Neural progenitor cell (in vitro differentiated cells): Measurements from ENCODE around the gene PKNOX1. TPM values are rescaled to one million over a fixed set of nuclear protein-coding genes. Genes with fewer than 3 reads are reported as not detected.
"Not testable (repeated sequence)": the region's sequence is repeated elsewhere in the genome, so short reads cannot be mapped to it uniquely, and the experiment has no call there.

Source experiments
- DNase-seq: peaks from one replicate; pipeline ENCODE4 v3.0.0-alpha.2; 2016; ENCODE audit warnings: low spot score
- H2AFZ ChIP-seq: fragments of 200-600 bp; sonication (generic); replicated peaks from 2 replicates; pipeline ENCODE4 v1.6.1; 2016; ENCODE audit warnings: antibody characterized with exemption
- H3F3A ChIP-seq: fragments of 200-600 bp; sonication (generic); 2 replicates; pipeline ENCODE4 v1.6.1; 2016; ENCODE audit warnings: antibody characterized with exemption, low read depth
- H3K27ac ChIP-seq: fragments of 200-600 bp; sonication (generic); 2 replicates; pipeline ENCODE4 v1.5.1; 2016; ENCODE audit warnings: mild to moderate bottlenecking
- H3K27me3 ChIP-seq: fragments of 200-600 bp; sonication (generic); 2 replicates; pipeline ENCODE4 v1.6.1; 2016; ENCODE audit warnings: mild to moderate bottlenecking, moderate library complexity
- H3K36me3 ChIP-seq: fragments of 200-600 bp; sonication (generic); 2 replicates; pipeline ENCODE4 v1.5.1; 2016
- H3K4me1 ChIP-seq: fragments of 200-600 bp; sonication (generic); 2 replicates; pipeline ENCODE4 v1.6.1; 2016; ENCODE audit warnings: mixed run types
- H3K4me2 ChIP-seq: fragments of 200-600 bp; sonication (generic); 2 replicates; pipeline ENCODE4 v1.6.1; 2016
- H3K4me3 ChIP-seq: fragments of 200-600 bp; sonication (generic); 2 replicates; pipeline ENCODE4 v1.5.1; 2016
- H3K79me2 ChIP-seq: fragments of 200-600 bp; sonication (generic); 2 replicates; pipeline ENCODE4 v1.6.1; 2016; ENCODE audit warnings: low read depth
- H3K9ac ChIP-seq: fragments of 200-600 bp; sonication (generic); 2 replicates; pipeline ENCODE4 v1.6.1; 2016
- H3K9me3 ChIP-seq: fragments of 200-600 bp; sonication (generic); 2 replicates; pipeline ENCODE4 v1.5.1; 2016; ENCODE audit warnings: low read depth
- H4K20me1 ChIP-seq: fragments of 200-600 bp; sonication (generic); 2 replicates; pipeline ENCODE4 v1.6.1; 2016; ENCODE audit warnings: low read depth
- H3K27ac Mint-ChIP-seq: 3 replicates; pipeline ENCODE4 v1.8.0; 2021; ENCODE audit warnings: mixed read lengths
- H3K27me3 Mint-ChIP-seq: 2 replicates; pipeline ENCODE4 v1.8.0; 2022; ENCODE audit warnings: low read depth, mild to moderate bottlenecking, inconsistent platforms, moderate library complexity, mixed read lengths; ENCODE audit not compliant: insufficient read depth
- H3K36me3 Mint-ChIP-seq: 3 replicates; pipeline ENCODE4 v1.8.0; 2021; ENCODE audit warnings: mixed read lengths
- H3K4me1 Mint-ChIP-seq: 3 replicates; pipeline ENCODE4 v1.8.0; 2021; ENCODE audit warnings: mixed read lengths
- H3K4me3 Mint-ChIP-seq: 3 replicates; pipeline ENCODE4 v1.8.0; 2021; ENCODE audit warnings: mild to moderate bottlenecking, moderate library complexity, mixed read lengths
- H3K9me3 Mint-ChIP-seq: 3 replicates; pipeline ENCODE4 v1.8.0; 2020; ENCODE audit warnings: mixed read lengths
- EZH2 ChIP-seq: fragments of 200-600 bp; sonication (generic); IDR thresholded peaks from 2 replicates; pipeline ENCODE4 v1.6.1; 2017; ENCODE audit warnings: antibody characterized with exemption, mild to moderate bottlenecking, moderate library complexity
- EZH2phosphoT487 ChIP-seq: fragments of 200-600 bp; sonication (generic); IDR thresholded peaks from 2 replicates; pipeline ENCODE4 v1.6.1; 2017; ENCODE audit warnings: antibody characterized with exemption
- total RNA-seq: library from RNA; depleted of rRNA; stranded (reverse); fragments of >200 nt; gene quantifications from 2 replicates; pipeline ENCODE4 v1.2.3, GENCODE V29; 2015; ENCODE audit warnings: low replicate concordance
- TF ChIP-seq, protein P1 (sequence below): fragments of 200-600 bp; sonication (generic); IDR thresholded peaks from 2 replicates; pipeline ENCODE4 v1.5.1; 2017; ENCODE audit warnings: antibody characterized with exemption, mild to moderate bottlenecking

Gene PKNOX1
- total RNA-seq, 1 donor from 2014 or later, result 11.0 TPM

DNA sequence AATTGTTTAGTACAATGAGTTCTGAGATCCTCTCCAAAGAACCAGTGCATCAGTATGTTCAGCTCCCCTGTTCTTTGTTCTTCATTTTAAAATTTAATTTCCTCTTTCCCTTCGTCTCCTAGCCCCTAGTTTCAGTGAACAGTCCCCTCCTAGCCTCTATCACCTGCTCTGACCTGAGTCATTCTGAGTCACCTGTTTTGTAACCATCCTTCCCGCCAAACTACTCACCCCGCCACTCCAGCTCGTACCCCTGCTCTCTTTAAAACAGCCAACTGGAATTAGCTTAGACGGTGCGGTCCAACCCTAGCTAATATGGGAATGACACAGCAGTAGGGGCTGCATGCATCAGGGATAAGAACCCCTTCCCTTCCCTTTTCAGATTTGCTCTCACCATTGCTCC, 32.1 kb upstream of the PKNOX1 start:
- Mint-ChIP-seq H3K27me3 (peaks cover 4% of the 10 kb centered on the region), H3K36me3 (no peaks in the 10 kb centered on the region), H3K9me3 (no peaks in the 10 kb centered on the region), H3K4me1 (peaks cover 4% of the 10 kb centered on the region), H3K4me3 (no peak overlapping the region), H3K27ac (no peak overlapping the region)
- Histone ChIP-seq H3F3A (peaks cover 12% of the 10 kb centered on the region), H3K9me3 (no peaks in the 10 kb centered on the region), H3K4me1 (peaks cover 6% of the 10 kb centered on the region), H4K20me1 (no peaks in the 10 kb centered on the region), H3K9ac (no peak overlapping the region), H3K4me2 (no peak overlapping the region), H3K27me3 (no peaks in the 10 kb centered on the region), H3K36me3 (no peaks in the 10 kb centered on the region), H3K4me3 (no peak overlapping the region), H3K27ac (no peak overlapping the region), H3K79me2 (no peaks in the 10 kb centered on the region), H2AFZ (no peak overlapping the region)
- no peak for DNase-seq
- TF ChIP-seq, protein P1, sequence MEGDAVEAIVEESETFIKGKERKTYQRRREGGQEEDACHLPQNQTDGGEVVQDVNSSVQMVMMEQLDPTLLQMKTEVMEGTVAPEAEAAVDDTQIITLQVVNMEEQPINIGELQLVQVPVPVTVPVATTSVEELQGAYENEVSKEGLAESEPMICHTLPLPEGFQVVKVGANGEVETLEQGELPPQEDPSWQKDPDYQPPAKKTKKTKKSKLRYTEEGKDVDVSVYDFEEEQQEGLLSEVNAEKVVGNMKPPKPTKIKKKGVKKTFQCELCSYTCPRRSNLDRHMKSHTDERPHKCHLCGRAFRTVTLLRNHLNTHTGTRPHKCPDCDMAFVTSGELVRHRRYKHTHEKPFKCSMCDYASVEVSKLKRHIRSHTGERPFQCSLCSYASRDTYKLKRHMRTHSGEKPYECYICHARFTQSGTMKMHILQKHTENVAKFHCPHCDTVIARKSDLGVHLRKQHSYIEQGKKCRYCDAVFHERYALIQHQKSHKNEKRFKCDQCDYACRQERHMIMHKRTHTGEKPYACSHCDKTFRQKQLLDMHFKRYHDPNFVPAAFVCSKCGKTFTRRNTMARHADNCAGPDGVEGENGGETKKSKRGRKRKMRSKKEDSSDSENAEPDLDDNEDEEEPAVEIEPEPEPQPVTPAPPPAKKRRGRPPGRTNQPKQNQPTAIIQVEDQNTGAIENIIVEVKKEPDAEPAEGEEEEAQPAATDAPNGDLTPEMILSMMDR, result no peak
- no peak for TF ChIP-seq EZH2
- no peak for TF ChIP-seq EZH2phosphoT487

DNA sequence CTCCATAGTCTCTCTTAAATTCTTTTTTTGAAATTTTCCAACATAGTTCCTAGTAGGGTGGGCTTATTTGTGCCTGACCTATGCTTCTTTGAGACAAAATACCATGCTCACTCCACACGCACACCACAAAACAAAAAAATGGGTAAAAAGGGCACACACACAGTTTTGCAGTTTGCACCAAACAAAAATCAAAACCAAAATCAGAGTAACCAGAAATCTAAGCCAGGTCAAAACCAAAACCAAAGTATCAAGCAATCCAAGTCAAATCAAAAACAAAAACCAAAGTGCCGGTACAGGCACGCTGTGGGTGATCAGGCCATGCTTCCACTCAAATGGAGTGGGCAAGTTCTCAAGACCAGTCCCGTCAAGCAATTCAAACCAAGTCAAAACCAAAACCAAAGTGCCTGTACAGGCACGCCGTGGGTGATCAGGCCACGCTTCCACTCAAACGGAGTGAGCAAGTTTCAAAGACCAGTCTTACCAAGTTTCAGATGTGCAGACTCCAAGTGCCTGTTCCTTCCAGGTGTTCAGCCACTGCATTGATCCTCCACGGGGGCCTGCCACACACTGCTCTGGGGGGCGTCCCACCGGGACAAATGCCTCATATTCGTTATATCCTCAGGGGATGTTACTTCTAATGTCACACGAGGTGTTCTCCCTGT, 25.1 kb upstream of the PKNOX1 start:
- H2AFZ ChIP-seq, DNase-seq, H3K4me1 ChIP-seq, H3K79me2 ChIP-seq, H3K4me2 ChIP-seq, H3K36me3 Mint-ChIP-seq, H4K20me1 ChIP-seq, H3K27me3 Mint-ChIP-seq, H3K4me1 Mint-ChIP-seq, H3K27ac Mint-ChIP-seq, H3K36me3 ChIP-seq, H3K9me3 ChIP-seq, H3K9ac ChIP-seq, H3K4me3 ChIP-seq, H3K9me3 Mint-ChIP-seq, H3K27ac ChIP-seq, H3K27me3 ChIP-seq, H3K4me3 Mint-ChIP-seq, H3F3A ChIP-seq: not testable (repeated sequence)

DNA sequence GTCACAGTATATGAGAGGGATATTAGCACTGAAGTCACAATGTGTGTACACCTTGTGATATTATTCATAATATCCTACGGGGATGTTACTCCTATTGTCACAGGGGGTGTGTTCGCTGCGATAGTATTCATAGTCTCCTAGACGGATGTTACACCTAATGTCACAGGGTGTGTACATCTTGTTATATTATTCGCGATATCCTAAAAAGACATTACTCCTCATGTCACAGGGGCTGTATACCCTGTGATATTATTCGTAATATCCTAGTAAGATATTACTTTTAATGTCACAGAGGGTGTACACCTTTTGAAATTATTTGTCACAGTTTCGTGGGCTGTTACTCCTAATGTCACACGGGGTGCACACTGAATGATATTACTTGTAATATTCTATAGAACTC, 23.2 kb upstream of the PKNOX1 start:
- H3K4me1 Mint-ChIP-seq, H3K36me3 Mint-ChIP-seq, H3K9me3 Mint-ChIP-seq, DNase-seq, H3K4me2 ChIP-seq, H3F3A ChIP-seq, H4K20me1 ChIP-seq, H3K36me3 ChIP-seq, H3K4me3 ChIP-seq, H3K4me1 ChIP-seq, H3K9ac ChIP-seq, H3K9me3 ChIP-seq, H3K27ac Mint-ChIP-seq, H3K27me3 ChIP-seq, H3K27ac ChIP-seq, H3K4me3 Mint-ChIP-seq, H2AFZ ChIP-seq, H3K27me3 Mint-ChIP-seq, H3K79me2 ChIP-seq: not testable (repeated sequence)

DNA sequence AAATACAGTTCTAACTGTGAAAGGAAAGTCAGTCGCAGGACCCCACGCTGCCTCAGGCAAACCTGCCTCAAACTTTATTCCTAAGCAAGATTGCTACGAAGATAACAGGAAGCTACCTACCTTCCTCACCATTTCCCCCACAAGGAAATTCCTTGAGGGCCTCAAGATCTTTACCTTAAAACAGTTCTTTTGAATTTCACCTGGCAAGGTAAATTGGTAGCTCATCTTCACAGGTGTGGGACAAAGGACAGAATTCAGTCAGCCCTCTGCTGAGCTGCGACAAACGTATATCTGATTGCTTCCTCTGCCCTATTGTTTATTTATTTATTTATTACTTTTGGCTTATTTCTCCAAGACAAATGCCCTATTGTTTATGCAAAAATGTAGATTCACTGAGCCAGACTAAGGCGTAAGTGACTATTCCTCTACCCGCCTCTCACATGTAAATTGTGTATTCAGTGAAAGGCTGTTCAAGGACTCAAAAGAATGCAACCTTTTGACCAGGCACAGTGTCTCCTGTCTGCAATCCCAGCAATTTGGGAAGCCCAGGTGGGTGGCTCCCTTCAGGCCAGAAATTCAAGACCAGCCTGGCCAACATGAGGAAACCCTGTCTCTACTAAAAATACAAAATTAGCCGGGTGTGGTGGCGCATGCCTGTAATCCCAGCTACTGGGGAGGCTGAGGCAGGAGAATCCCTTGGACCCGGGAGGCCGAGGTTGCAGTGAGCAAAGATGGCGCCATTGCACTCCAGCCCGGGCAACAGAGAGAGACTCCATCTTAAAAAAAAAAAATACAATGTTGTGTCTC, 17.3 kb upstream of the PKNOX1 start:
- H3K9ac ChIP-seq, result no peak overlapping the region
- H3K27ac Mint-ChIP-seq, result no peak overlapping the region
- no peaks in the 10 kb centered on the region for H3K4me1 ChIP-seq

DNA sequence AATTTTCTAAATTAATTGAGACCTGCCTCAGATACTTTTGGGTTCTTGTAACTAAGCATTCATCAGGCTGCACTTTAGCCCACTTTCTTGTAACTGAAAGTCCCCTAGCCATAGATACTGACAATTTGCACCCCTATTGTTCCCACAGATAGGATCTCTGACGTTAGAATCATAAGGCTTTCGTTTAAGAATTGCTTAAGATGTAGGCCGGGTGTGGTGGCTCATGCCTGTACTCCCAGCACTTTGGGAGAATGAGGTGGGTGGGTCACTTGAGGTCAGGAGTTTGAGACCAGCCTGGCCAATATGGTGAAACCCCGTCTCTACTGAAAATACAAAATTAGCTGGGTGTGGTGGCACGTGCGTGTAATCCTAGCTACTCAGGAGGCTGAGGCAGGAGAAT, 16.2 kb upstream of the PKNOX1 start:
- not testable (repeated sequence) for H3K4me1 ChIP-seq, H3K9ac ChIP-seq, H3K79me2 ChIP-seq, H3K36me3 Mint-ChIP-seq, H3K4me2 ChIP-seq, H4K20me1 ChIP-seq, H3K36me3 ChIP-seq, H3K9me3 ChIP-seq, H3K27me3 ChIP-seq, H2AFZ ChIP-seq, H3K4me3 ChIP-seq, H3K27ac ChIP-seq, H3K4me1 Mint-ChIP-seq, DNase-seq, H3F3A ChIP-seq, H3K4me3 Mint-ChIP-seq, H3K9me3 Mint-ChIP-seq, H3K27me3 Mint-ChIP-seq, H3K27ac Mint-ChIP-seq

More for the DNA sequence above, 17.3 kb upstream of the PKNOX1 start:
- no peaks in the 10 kb centered on the region for H3K36me3 Mint-ChIP-seq
- no peaks in the 10 kb centered on the region for H3K27me3 Mint-ChIP-seq
- Histone ChIP-seq H3K27ac (no peak overlapping the region), H2AFZ (no peak overlapping the region), H3K27me3 (no peaks in the 10 kb centered on the region), H3K9me3 (no peaks in the 10 kb centered on the region), H3F3A (peaks cover 7% of the 10 kb centered on the region), H3K36me3 (no peaks in the 10 kb centered on the region), H3K79me2 (no peaks in the 10 kb centered on the region), H3K4me2 (no peak overlapping the region), H3K4me3 (no peak overlapping the region), H4K20me1 (no peaks in the 10 kb centered on the region)
- H3K9me3 Mint-ChIP-seq, result peaks cover 3% of the 10 kb centered on the region
- no peak for DNase-seq
- no peaks in the 10 kb centered on the region for H3K4me1 Mint-ChIP-seq
- TF ChIP-seq EZH2phosphoT487 (no peak), EZH2 (no peak)
- TF ChIP-seq, protein P1, result no peak
- no peak overlapping the region for H3K4me3 Mint-ChIP-seq
